HEK293 (cell line): Measurements from ENCODE around the gene AFF3.

Source experiments
- CTCF ChIA-PET: fragments of 350-600 bp; formaldehyde crosslinking; extraction: SDS; loops from one replicate; lab custom pipeline; 2021; ENCODE audit warnings: antibody characterized with exemption; lab: Yijun Ruan, JAX
- POLR2A ChIA-PET: fragments of 300-600 bp; formaldehyde crosslinking; extraction: SDS; loops from one replicate; lab custom pipeline; 2020; ENCODE audit warnings: antibody characterized with exemption, inconsistent platforms; lab: Yijun Ruan, JAX
- H3K27ac ChIP-seq: fragments of 200-500 bp; sonication (Bioruptor generic); 2 replicates; pipeline ENCODE4 v1.5.1; 2014; ENCODE audit warnings: low read depth, low read length, control low read depth, inconsistent platforms; ENCODE audit errors: extremely low read depth
- H3K36me3 ChIP-seq, 2 experiments: fragments of 200-500 bp in 1 of 2; sonication (Bioruptor generic) in 1 of 2; 1 replicate in 1 of 2; 2 replicates in 1 of 2; pipeline ENCODE4 v1.5.1; 2014 to 2017; ENCODE audit warnings: inconsistent platforms in 2 of 2, low read length in 2 of 2; ENCODE audit not compliant: control insufficient read depth in 2 of 2, insufficient read depth in 1 of 2
- H3K4me1 ChIP-seq: fragments of 200-500 bp; sonication (Bioruptor generic); 2 replicates; pipeline ENCODE4 v1.5.1; 2014; ENCODE audit warnings: mild to moderate bottlenecking, low read length, inconsistent platforms; ENCODE audit not compliant: control insufficient read depth, insufficient read depth
- H3K4me3 ChIP-seq: 2 replicates; pipeline ENCODE4 v1.5.1; 2011; ENCODE audit warnings: low read depth, mild to moderate bottlenecking, control low read depth, low read length, moderate library complexity
- H3K9me3 ChIP-seq: fragments of 200-500 bp; sonication (Bioruptor generic); 2 replicates; pipeline ENCODE4 v1.5.1; 2014; ENCODE audit warnings: low read depth, low read length, inconsistent platforms; ENCODE audit not compliant: control insufficient read depth, insufficient read depth
- GFI1B ChIP-seq: fragments of 450-650 bp; formaldehyde crosslinking; IDR thresholded peaks from 2 replicates; pipeline ENCODE4 v1.5.1; 2016; ENCODE audit warnings: missing biosample characterization, missing genetic modification characterization
- GLI2 ChIP-seq: fragments of 450-650 bp; formaldehyde crosslinking; IDR thresholded peaks from 2 replicates; pipeline ENCODE4; 2017; ENCODE audit warnings: missing biosample characterization, missing genetic modification characterization, low read depth, borderline replicate concordance
- GLIS2 ChIP-seq: fragments of 450-650 bp; formaldehyde crosslinking; IDR thresholded peaks from 2 replicates; pipeline ENCODE4 v1.5.1; 2016; ENCODE audit warnings: missing biosample characterization, missing genetic modification characterization
- HOXC10 ChIP-seq: sonication (generic); formaldehyde crosslinking; IDR thresholded peaks from 2 replicates; pipeline ENCODE4 v1.8.1; 2023; ENCODE audit warnings: mild to moderate bottlenecking, missing genetic modification reagents
- IKZF3 ChIP-seq: fragments of 450-650 bp; IDR thresholded peaks from 2 replicates; pipeline ENCODE4 v1.5.0; 2018; ENCODE audit warnings: missing biosample characterization, mild to moderate bottlenecking, missing genetic modification characterization, moderate library complexity
- INSM2 ChIP-seq: fragments of 450-650 bp; formaldehyde crosslinking; IDR thresholded peaks from 2 replicates; pipeline ENCODE4 v1.5.1; 2016; ENCODE audit warnings: missing biosample characterization, missing genetic modification characterization
- KLF8 ChIP-seq: fragments of 450-650 bp; formaldehyde crosslinking; IDR thresholded peaks from 2 replicates; pipeline ENCODE4 v1.5.1; 2016; ENCODE audit warnings: missing biosample characterization, missing genetic modification characterization
- KLF9 ChIP-seq: fragments of 450-650 bp; formaldehyde crosslinking; IDR thresholded peaks from 2 replicates; pipeline ENCODE4 v1.5.1; 2016; ENCODE audit warnings: missing biosample characterization, missing genetic modification characterization, low read depth
- TCF7L2 ChIP-seq: IDR thresholded peaks from 2 replicates; pipeline ENCODE4 v1.6.1; 2011; ENCODE audit warnings: low read depth, mild to moderate bottlenecking, inconsistent platforms, low read length, moderate library complexity, borderline replicate concordance
- ZBTB10 ChIP-seq: fragments of 450-650 bp; formaldehyde crosslinking; IDR thresholded peaks from 2 replicates; pipeline ENCODE4 v1.5.1; 2016; ENCODE audit warnings: missing biosample characterization, missing genetic modification characterization
- ZBTB20 ChIP-seq: fragments of 450-650 bp; formaldehyde crosslinking; IDR thresholded peaks from 2 replicates; pipeline ENCODE4 v1.5.1; 2016; ENCODE audit warnings: missing biosample characterization, missing genetic modification characterization
- ZBTB21 ChIP-seq: fragments of 450-650 bp; formaldehyde crosslinking; IDR thresholded peaks from 2 replicates; pipeline ENCODE4 v1.5.1; 2017; ENCODE audit warnings: missing biosample characterization, missing genetic modification characterization
- ZNF114 ChIP-seq: fragments of 450-650 bp; formaldehyde crosslinking; IDR thresholded peaks from 2 replicates; pipeline ENCODE4 v1.5.0; 2017; ENCODE audit warnings: missing biosample characterization, missing genetic modification characterization
- ZNF140 ChIP-seq: fragments of 450-650 bp; formaldehyde crosslinking; IDR thresholded peaks from 2 replicates; pipeline ENCODE4 v1.5.1; 2016; ENCODE audit warnings: missing biosample characterization, missing genetic modification characterization
- ZNF223 ChIP-seq: fragments of 450-650 bp; formaldehyde crosslinking; IDR thresholded peaks from 2 replicates; pipeline ENCODE4 v1.5.1; 2016; ENCODE audit warnings: missing biosample characterization, missing genetic modification characterization
- ZNF24 ChIP-seq: fragments of 450-650 bp; formaldehyde crosslinking; IDR thresholded peaks from 2 replicates; pipeline ENCODE4 v1.5.1; 2016; ENCODE audit warnings: missing biosample characterization, missing genetic modification characterization
- ZNF280C ChIP-seq: fragments of 450-650 bp; formaldehyde crosslinking; IDR thresholded peaks from 2 replicates; pipeline ENCODE4 v1.5.1; 2016; ENCODE audit warnings: missing biosample characterization, missing genetic modification characterization
- ZNF398 ChIP-seq: fragments of 450-650 bp; formaldehyde crosslinking; IDR thresholded peaks from 2 replicates; pipeline ENCODE4 v1.5.1; 2017; ENCODE audit warnings: missing biosample characterization, missing genetic modification characterization
- ZNF449 ChIP-seq: fragments of 450-650 bp; formaldehyde crosslinking; IDR thresholded peaks from 2 replicates; pipeline ENCODE4 v1.5.1; 2017; ENCODE audit warnings: missing biosample characterization, mild to moderate bottlenecking, missing genetic modification characterization, moderate library complexity
- ZNF501 ChIP-seq: fragments of 450-650 bp; formaldehyde crosslinking; IDR thresholded peaks from 2 replicates; pipeline ENCODE4 v1.5.1; 2016; ENCODE audit warnings: missing biosample characterization, missing genetic modification characterization
- ZNF544 ChIP-seq: fragments of 450-650 bp; formaldehyde crosslinking; IDR thresholded peaks from 2 replicates; pipeline ENCODE4 v1.5.0; 2017; ENCODE audit warnings: missing biosample characterization, missing genetic modification characterization
- ZNF560 ChIP-seq: fragments of 450-650 bp; formaldehyde crosslinking; IDR thresholded peaks from 2 replicates; pipeline ENCODE4 v1.5.1; 2017; ENCODE audit warnings: missing biosample characterization, missing genetic modification characterization, borderline replicate concordance
- ZNF747 ChIP-seq: fragments of 450-650 bp; formaldehyde crosslinking; IDR thresholded peaks from 2 replicates; pipeline ENCODE4 v1.5.1; 2016; ENCODE audit warnings: missing biosample characterization, missing genetic modification characterization
- ZSCAN18 ChIP-seq: fragments of 450-650 bp; formaldehyde crosslinking; IDR thresholded peaks from 2 replicates; pipeline ENCODE4 v1.5.1; 2016; ENCODE audit warnings: missing biosample characterization, missing genetic modification characterization
- ZSCAN23 ChIP-seq: fragments of 450-650 bp; formaldehyde crosslinking; IDR thresholded peaks from 2 replicates; pipeline ENCODE4 v1.5.1; 2016; ENCODE audit warnings: missing biosample characterization, missing genetic modification characterization

AFF3 gene

GRCh38 chr2:99757611-99758114 lies 384.7 kb downstream of the AFF3 start:
- ChIA-PET CTCF (no interaction called here), POLR2A (no interaction called here)
- no peaks in the 10 kb centered on the region for H3K9me3 ChIP-seq
- H3K4me3 ChIP-seq, result no peak overlapping the region
- H3K27ac ChIP-seq, result no peak overlapping the region
- H3K36me3 ChIP-seq, result no peaks in the 10 kb centered on the region
- H3K4me1 ChIP-seq, result no peaks in the 10 kb centered on the region
- TF ChIP-seq ZNF24 (tag by site-specific recombination) (no peak), ZNF747 (tag by site-specific recombination) (no peak), ZSCAN23 (tag by site-specific recombination) (no peak), ZBTB21 (no peak), INSM2 (tag by site-specific recombination) (no peak), ZNF140 (tag by site-specific recombination) (no peak), GLIS2 (no peak), ZNF223 (tag by site-specific recombination) (no peak), GFI1B (tag by site-specific recombination) (no peak), ZNF449 (tag by site-specific recombination) (no peak), HOXC10 (CRISPR knock-in tag) (no peak), KLF8 (tag by site-specific recombination) (no peak), ZNF501 (no peak), ZNF544 (tag by site-specific recombination) (no peak), TCF7L2 (no peak), ZBTB20 (tag by site-specific recombination) (no peak)

- CTCF ChIA-PET, result interaction anchor here (0.6 kb wide), 1 partner anchor 394 kb away, joined by 3 read pairs; no protein-coding TSS in a partner anchor
- POLR2A ChIA-PET, result no interaction called here
- TF ChIP-seq IKZF3, result no peak
- no peak for TF ChIP-seq GLI2 (tag by site-specific recombination)
- TF ChIP-seq ZSCAN23 (tag by site-specific recombination), result no peak
- no peak for TF ChIP-seq ZNF24 (tag by site-specific recombination)
- TF ChIP-seq ZBTB10, result no peak
- no peak for TF ChIP-seq ZBTB20 (tag by site-specific recombination)
- no peak for TF ChIP-seq ZNF398 (tag by site-specific recombination)
- no peak for TF ChIP-seq ZNF560 (tag by site-specific recombination)
- no peak for TF ChIP-seq ZNF114
- no peak for TF ChIP-seq ZNF280C (tag by site-specific recombination)
- TF ChIP-seq KLF9 (tag by site-specific recombination), result no peak
- no peak for TF ChIP-seq ZSCAN18 (tag by site-specific recombination)
These were observed 386.3 kb downstream of the AFF3 start for GRCh38 chr2:99756059-99756458.

More at GRCh38 chr2:99756059-99756458, 386.3 kb downstream of the AFF3 start:
- H3K4me3 ChIP-seq, result no peak overlapping the region
- H3K36me3 ChIP-seq, result no peaks in the 10 kb centered on the region
- no peaks in the 10 kb centered on the region for H3K9me3 ChIP-seq
- no peaks in the 10 kb centered on the region for H3K4me1 ChIP-seq
- no peak overlapping the region for H3K27ac ChIP-seq
